ENCODE results near the gene C11orf86. TPM values are rescaled to one million over a fixed set of nuclear protein-coding genes. Genes with fewer than 3 reads are reported as not detected.
"Not testable (repeated sequence)": the region's sequence is repeated elsewhere in the genome, so short reads cannot be mapped to it uniquely, and the experiment has no call there.

Gene C11orf86
- total and polyA plus RNA-seq, 2 donors = not detected

DNA sequence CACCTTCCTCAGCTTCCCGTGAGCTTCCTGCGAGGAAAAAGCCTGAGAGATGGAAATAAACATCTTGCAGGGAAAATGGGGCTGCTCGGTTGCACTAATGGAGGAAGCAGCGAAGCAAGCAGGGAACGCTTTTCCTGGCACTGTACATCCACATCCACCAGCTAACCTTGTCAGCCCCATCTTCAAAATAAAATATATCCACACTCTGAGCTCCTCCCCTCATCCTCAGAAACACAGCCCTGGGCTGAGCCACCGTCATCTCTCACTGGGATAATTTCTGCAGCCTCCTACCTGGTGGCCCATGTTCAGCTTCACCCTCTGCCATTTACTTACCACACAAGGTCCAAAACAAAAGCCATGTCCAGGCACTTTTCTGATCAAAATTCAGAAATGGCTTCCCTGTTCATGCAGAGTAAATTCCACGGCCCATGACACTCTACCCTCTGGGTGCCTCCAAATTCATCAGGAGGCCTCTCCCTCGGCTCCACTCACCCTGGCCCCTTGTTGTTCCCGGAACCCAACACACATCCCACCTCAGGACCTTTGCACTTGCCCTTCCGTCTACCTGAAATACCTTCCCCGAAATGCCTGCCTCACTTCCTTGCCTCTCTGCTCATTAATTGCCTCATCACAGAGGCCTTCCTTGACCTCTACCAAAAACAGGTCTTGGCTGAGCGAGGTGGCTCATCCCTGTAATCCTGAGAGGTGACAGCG, 13.0 kb downstream of the C11orf86 start:
- H3K36me3 ChIP-seq (ENCODE audit: insufficient read depth) = no peaks in the 10 kb centered on the region
- no peak for DNase-seq (ENCODE audit: extremely low spot score)
- WGBS = 77% methylated on average over 13 of the region's 13 CpGs
- no peak overlapping the region for H3K4me3 ChIP-seq (ENCODE audit: low read depth, low read length)
- H3K27ac ChIP-seq (ENCODE audit: low read depth) = no peak overlapping the region
- H3K4me1 ChIP-seq (ENCODE audit: insufficient read depth) = no peaks in the 10 kb centered on the region

DNA sequence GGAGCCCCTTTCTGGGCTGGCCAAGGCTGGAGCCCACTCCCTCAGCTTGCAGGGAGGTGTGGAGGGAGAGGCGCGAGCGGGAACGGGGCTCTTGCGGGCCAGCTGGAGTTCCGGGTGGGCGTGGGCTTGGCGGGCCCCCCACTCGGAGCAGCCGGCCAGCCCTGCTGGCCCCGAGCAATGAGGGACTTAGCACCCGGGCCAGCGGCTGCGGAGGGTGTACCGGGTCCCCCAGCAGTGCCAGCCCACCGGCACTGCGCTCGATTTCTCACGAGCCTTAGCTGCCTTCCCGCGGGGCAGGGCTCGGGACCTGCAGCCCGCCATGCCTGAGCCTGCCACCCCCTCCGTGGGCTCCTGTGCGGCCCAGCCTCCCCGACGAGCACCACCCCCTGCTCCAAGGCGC, 13.6 kb downstream of the C11orf86 start:
- H3K4me1 ChIP-seq (ENCODE audit: insufficient read depth); H3K36me3 ChIP-seq (ENCODE audit: insufficient read depth); H3K4me3 ChIP-seq (ENCODE audit: low read depth, low read length); H3K27ac ChIP-seq (ENCODE audit: low read depth); DNase-seq (ENCODE audit: extremely low spot score): not testable (repeated sequence)
- 94% methylated on average over 28 of the region's 28 CpGs for WGBS

DNA sequence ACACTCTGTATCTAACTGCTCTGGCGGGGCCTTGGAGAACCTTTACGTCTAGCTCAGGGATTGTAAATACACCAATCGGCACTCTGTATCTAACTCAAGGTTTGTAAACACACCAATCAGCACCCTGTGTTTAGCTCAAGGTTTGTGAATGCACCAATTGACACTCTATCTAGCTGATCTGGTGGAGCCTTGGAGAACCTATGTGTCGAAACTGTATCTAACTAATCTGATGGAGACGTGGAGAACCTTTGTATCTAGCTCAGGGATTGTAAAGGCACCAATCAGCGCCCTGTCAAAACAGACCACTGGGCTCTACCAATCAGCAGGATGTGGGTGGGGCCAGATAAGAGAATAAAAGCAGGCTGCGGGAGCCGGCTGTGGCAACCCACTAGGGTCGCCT, 14.3 kb downstream of the C11orf86 start:
- not testable (repeated sequence) for H3K4me3 ChIP-seq (ENCODE audit: low read depth, low read length); DNase-seq (ENCODE audit: extremely low spot score); H3K27ac ChIP-seq (ENCODE audit: low read depth); H3K4me1 ChIP-seq (ENCODE audit: insufficient read depth); H3K36me3 ChIP-seq (ENCODE audit: insufficient read depth)
- WGBS = 79% methylated on average over 9 of the region's 9 CpGs

DNA sequence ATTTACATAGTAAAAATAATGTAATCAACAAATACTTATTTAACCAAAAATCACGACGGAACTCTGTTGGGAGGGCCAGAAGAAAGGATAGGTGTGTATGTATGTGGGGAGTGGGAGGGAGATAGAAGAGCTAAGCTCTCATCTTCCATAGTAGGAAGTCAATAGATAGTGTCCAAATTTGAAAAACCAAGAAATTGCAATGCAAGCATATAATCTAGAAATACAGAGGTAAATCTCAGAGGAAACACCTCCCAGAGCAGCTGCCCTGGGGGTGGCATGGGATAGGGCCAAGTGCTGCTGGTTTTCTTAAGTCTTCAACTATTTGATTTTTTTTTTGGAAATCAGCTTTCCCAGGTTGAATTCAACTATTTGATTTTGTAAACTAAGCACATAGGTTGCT, 16.9 kb downstream of the C11orf86 start:
- WGBS = 66% methylated on average over 2 of the region's 2 CpGs
- no peak for DNase-seq (ENCODE audit: extremely low spot score)
- no peaks in the 10 kb centered on the region for H3K4me1 ChIP-seq (ENCODE audit: insufficient read depth)
- H3K36me3 ChIP-seq (ENCODE audit: insufficient read depth) = no peaks in the 10 kb centered on the region
- no peak overlapping the region for H3K27ac ChIP-seq (ENCODE audit: low read depth)
- no peak overlapping the region for H3K4me3 ChIP-seq (ENCODE audit: low read depth, low read length)

DNA sequence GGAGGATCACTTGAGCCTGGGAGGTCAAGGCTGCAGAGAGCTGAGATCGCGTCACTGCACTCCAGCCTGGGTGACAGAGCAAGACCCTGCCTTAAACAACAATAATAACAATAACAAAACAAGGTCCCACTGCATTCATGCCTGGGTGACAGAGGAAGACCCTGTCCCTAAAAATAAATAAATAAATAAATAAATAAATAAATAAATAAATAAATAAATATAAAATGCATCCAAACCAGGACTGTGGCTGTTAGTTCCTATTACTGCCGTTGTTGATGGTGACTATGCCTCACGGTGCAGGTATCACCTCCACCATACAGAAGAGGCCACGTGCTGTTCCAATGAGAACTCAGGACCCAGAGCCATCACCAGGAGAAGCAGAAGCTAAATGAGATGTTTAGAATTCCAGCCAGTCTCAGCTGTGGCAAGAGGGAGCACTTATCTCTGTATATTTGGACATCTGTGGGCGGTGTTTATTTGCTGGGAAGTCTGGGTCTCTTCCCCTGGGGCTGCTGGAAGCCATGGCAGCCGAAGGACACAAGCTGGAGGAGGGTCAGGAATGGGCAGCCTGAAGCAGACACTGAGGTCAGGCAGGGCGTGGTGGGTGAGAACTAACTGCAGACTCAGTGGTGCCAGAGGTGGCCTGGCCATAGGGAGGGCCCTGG, 21.6 kb downstream of the C11orf86 start:
- Histone ChIP-seq H3K4me3 (ENCODE audit: low read depth, low read length) (no peak overlapping the region), H3K36me3 (ENCODE audit: insufficient read depth) (no peaks in the 10 kb centered on the region), H3K27ac (ENCODE audit: low read depth) (no peak overlapping the region), H3K4me1 (ENCODE audit: insufficient read depth) (no peaks in the 10 kb centered on the region)
- no peak for DNase-seq (ENCODE audit: extremely low spot score)
- WGBS = 61% methylated on average over 8 of the region's 8 CpGs

DNA sequence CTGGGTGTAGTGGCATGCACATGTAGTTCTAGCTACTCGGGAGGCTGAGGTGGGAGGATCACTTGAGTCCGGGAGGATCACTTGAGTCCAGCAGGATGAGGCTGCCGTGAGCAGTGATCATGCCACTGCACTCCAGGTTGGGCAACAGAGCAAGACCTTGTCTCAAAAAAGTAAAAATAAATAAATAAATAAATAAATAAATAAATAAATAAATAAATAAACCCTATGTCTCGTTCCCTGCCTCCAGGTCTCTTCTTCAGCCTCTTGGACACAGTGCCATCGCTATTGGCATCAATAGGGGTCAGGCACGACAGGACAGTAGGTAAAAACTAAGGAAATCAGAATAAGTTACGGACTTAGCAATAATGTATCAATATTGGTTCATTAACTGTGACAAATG, 24.5 kb downstream of the C11orf86 start:
- Histone ChIP-seq H3K4me1 (ENCODE audit: insufficient read depth) (no peaks in the 10 kb centered on the region), H3K4me3 (ENCODE audit: low read depth, low read length) (no peak overlapping the region), H3K27ac (ENCODE audit: low read depth) (no peak overlapping the region), H3K36me3 (ENCODE audit: insufficient read depth) (no peaks in the 10 kb centered on the region)
- no peak for DNase-seq (ENCODE audit: extremely low spot score)
- 87% methylated on average over 7 of the region's 7 CpGs for WGBS

DNA sequence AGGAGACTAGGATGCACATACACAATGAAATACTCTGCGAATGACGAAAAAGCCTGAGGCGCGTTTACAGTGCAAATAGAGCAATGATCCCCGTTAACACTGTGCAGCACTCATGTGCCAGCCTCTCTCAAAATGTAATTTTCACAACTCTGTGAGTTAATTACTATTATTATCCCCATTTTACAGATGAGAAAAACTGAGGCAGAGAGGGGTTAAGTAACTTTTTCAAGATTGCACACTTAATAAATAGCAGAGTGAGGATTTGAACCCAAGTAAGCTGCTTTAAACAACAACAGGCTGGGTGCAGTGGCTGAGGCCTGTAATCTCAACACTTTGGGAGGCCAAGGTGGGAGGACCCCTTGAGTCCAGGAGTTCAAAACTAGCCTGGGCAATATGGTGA, 26.2 kb downstream of the C11orf86 start:
- DNase-seq (ENCODE audit: extremely low spot score) = no peak
- H3K36me3 ChIP-seq (ENCODE audit: insufficient read depth) = no peaks in the 10 kb centered on the region
- no peak overlapping the region for H3K27ac ChIP-seq (ENCODE audit: low read depth)
- no peaks in the 10 kb centered on the region for H3K4me1 ChIP-seq (ENCODE audit: insufficient read depth)
- no peak overlapping the region for H3K4me3 ChIP-seq (ENCODE audit: low read depth, low read length)
- 95% methylated on average over 5 of the region's 5 CpGs for WGBS

DNA sequence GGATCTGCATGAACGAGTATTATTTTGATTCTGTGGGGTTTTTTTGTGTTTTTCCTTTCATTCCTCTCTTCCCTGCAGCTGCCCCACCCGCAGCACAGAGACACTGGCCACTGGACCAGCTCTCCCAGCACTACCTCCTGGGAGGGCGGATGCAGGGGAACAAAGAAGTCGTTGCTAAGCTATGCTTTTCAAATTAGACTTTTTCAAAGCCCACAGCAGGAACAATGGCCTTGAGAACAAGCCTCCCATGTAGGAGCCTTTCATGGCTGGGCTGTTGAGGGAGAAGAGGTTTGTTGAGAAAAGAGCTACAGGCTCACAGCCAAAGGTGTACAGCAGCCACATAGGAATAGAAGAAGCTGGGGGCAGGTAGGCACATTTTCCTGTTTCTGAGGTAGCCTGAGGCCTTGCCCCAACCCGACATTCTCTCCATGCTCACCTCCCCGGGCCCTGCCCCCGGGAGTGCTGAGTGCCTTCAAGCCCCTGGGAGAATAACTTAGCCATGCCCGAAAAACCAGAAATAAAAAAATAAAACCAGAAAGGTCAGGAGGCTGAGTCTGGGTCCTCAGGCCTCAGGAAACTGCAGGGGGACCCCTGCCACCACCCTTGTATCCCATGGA, 27.3 kb downstream of the C11orf86 start:
- H3K27ac ChIP-seq (ENCODE audit: low read depth) = no peak overlapping the region
- WGBS = 57% methylated on average over 8 of the region's 8 CpGs

DNA sequence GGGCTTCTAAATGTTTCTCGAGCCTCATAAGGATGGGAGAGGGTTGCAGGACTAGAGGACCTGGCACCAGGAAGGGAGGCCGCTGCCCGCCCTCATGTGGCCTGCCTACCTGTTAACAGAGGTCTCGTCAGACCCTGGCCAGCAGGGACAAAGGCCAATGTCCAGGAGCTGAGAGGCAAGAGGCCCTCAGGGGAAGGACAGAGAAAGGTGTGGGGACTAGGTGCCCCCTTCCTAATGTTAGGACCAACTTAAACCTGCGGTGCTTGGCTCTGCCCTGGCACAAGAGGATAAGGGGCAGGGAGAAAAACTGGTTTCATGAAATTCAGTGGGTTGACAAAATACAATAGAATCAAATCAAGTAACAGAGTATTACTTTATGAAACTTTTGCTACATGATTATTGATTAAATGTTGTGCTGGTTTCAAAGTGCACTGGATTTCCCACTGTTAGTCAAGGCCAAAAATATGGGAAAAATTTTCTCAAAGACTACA, 27.9 kb downstream of the C11orf86 start:
- Histone ChIP-seq H3K36me3 (ENCODE audit: insufficient read depth) (no peaks in the 10 kb centered on the region), H3K4me1 (ENCODE audit: insufficient read depth) (no peaks in the 10 kb centered on the region), H3K4me3 (ENCODE audit: low read depth, low read length) (no peak overlapping the region), H3K27ac (ENCODE audit: low read depth) (no peak overlapping the region)
- no peak for DNase-seq (ENCODE audit: extremely low spot score)
- WGBS = 89% methylated on average over 5 of the region's 5 CpGs

More for the DNA sequence above, 27.3 kb downstream of the C11orf86 start:
- Histone ChIP-seq H3K4me3 (ENCODE audit: low read depth, low read length) (no peak overlapping the region), H3K36me3 (ENCODE audit: insufficient read depth) (no peaks in the 10 kb centered on the region), H3K4me1 (ENCODE audit: insufficient read depth) (no peaks in the 10 kb centered on the region)
- no peak for DNase-seq (ENCODE audit: extremely low spot score)

DNA sequence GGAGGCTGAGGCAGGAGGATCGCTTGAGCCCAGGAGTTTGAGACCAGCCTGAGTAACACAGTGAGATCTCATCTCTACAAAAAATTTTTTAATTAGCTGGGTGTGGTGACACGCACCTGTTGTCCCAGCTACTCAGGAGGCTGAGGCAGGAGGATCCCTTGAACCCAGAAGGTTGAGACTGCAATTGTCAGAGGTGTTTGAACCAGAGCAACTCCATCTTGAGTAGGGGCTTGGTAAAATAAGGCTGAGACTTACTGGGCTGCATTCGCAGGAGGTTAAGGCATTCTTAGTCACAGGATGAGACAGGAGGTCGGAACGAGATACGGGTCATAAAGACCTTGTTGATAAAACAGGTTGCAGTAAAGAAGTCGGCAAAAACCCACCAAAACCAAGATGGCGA, 30.1 kb downstream of the C11orf86 start:
- H3K4me1 ChIP-seq (ENCODE audit: insufficient read depth); H3K27ac ChIP-seq (ENCODE audit: low read depth); H3K4me3 ChIP-seq (ENCODE audit: low read depth, low read length); DNase-seq (ENCODE audit: extremely low spot score); H3K36me3 ChIP-seq (ENCODE audit: insufficient read depth): not testable (repeated sequence)
- WGBS = 90% methylated on average over 8 of the region's 8 CpGs

DNA sequence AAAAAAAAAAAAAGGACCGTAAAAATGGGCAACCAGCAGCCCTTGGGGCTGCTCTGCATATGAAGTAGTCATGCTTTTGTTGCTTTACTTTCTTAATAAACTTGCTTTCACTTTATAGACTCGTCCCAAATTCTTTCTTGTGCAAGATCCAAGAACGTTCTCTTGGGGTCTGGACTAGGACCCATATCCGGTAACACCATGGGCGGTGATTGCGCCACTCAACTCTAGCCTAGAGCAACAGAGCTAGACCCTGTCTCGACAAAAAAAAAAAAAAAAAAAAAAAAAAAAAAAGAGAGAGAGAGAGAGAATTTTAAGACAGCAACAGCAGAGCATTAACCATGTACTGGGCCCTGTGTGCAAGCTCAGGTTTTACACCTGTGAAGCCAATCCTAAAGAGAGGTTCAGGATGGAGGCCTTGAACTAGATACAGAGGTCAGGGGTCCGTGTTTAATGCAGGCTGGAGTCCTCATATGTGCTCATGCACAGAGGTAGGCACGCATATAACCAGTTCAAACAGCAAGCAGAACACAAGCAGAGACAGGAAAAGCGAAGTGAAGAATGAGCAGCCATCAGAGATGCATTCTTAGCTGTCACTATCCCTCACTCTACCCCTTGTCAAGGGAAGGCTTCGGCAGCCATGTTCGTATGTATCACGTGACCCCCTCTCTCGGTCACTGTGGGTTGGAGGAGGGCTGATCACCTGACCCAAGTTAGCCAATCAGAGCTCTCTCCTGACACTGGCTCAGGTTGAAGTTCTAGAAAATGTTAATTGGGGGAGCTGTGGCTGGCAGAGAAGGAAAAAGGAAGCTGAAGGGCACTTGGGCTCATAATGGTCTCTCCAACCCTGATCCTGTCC, 31.2 kb downstream of the C11orf86 start:
- 87% methylated on average over 14 of the region's 14 CpGs for WGBS
- H3K4me1 ChIP-seq (ENCODE audit: insufficient read depth) = no peaks in the 10 kb centered on the region
- no peak for DNase-seq (ENCODE audit: extremely low spot score)
- H3K4me3 ChIP-seq (ENCODE audit: low read depth, low read length) = no peak overlapping the region
- H3K36me3 ChIP-seq (ENCODE audit: insufficient read depth) = no peaks in the 10 kb centered on the region
- H3K27ac ChIP-seq (ENCODE audit: low read depth) = no peak overlapping the region

DNA sequence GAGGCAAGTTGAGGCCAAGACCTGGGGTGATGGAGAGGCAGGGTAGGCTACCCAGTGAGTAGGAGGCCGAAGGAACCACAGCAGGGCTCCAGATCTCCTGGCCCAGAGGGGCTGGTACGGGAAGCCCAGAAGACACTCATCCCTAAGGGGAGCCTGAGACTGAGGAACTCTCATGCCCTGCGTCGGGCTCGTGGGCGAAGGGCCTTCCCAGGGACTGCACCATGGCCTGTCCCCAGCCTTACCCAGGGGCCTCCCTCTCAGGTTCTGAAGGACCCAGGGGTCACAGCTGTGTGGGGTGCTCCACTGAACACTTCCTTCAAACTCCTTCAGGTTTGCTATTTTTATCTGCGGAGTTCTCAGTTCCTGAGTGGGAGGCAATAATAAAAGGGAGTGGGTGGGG, 32.0 kb downstream of the C11orf86 start:
- Histone ChIP-seq H3K4me1 (ENCODE audit: insufficient read depth) (no peaks in the 10 kb centered on the region), H3K27ac (ENCODE audit: low read depth) (no peak overlapping the region), H3K4me3 (ENCODE audit: low read depth, low read length) (no peak overlapping the region), H3K36me3 (ENCODE audit: insufficient read depth) (no peaks in the 10 kb centered on the region)
- WGBS = 96% methylated on average over 7 of the region's 7 CpGs
- no peak for DNase-seq (ENCODE audit: extremely low spot score)

DNA sequence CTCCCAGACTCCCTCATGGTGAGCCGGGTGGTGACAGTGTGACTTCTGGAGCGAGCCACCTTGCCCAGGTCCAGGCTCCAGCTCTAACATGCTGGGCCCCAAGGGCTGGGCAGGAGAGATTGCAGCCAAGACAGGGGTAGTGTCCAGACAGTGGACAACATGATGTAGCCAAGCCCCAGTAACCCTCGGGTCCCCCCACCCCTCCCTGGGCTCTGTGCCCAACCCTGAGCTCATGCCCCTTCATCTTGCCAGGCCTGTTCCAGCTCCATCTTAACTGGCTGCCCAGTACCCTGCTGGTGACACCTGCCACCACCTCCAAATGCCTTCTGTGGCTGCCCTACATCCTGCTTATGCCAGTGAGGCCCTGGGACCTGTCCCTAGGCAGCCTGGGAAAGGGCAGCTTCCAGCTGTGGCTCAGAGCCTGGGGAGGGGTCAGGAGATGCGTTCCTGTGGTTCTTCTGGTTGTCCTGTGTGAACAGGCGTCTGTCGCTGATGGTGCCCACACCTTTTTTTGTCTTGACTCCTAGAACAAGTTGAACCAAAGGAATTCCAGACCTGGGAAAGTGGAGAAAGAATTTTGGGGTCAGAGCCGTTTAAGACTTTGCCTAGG, 35.3 kb downstream of the C11orf86 start:
- DNase-seq (ENCODE audit: extremely low spot score) = no peak
- H3K4me3 ChIP-seq (ENCODE audit: low read depth, low read length) = no peak overlapping the region
- H3K27ac ChIP-seq (ENCODE audit: low read depth) = no peak overlapping the region
- no peaks in the 10 kb centered on the region for H3K36me3 ChIP-seq (ENCODE audit: insufficient read depth)
- 76% methylated on average over 7 of the region's 7 CpGs for WGBS
- H3K4me1 ChIP-seq (ENCODE audit: insufficient read depth) = no peaks in the 10 kb centered on the region

All from urinary bladder (tissue), 4 donors.